Measurements from ENCODE around the gene ASZ1. TPM values are rescaled to one million over a fixed set of nuclear protein-coding genes. Genes with fewer than 3 reads are reported as not detected.

Gene ASZ1
- total RNA-seq, 1 experiment from 2014 or later, result not detected

DNA sequence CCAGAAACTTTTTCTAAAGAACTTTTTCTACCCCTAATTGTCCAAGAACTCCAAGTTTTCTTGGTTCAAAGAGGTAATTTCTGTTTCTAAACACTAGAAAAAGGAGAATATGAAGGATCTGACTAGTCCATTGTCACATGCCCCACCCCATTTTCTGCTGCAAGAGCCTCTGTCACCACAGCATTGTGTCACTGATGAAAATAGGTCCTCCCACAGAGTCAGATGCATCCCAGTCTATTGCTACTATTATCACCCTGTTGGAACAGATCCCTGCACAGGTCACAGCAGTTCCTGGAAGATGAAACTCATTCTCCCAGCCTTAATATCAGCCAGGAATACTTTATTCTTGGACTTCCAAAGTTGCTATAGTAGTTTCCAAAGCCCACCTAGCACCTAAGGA is 45.0 kb upstream of the ASZ1 start (continued):
- TF ChIP-seq, protein P1, sequence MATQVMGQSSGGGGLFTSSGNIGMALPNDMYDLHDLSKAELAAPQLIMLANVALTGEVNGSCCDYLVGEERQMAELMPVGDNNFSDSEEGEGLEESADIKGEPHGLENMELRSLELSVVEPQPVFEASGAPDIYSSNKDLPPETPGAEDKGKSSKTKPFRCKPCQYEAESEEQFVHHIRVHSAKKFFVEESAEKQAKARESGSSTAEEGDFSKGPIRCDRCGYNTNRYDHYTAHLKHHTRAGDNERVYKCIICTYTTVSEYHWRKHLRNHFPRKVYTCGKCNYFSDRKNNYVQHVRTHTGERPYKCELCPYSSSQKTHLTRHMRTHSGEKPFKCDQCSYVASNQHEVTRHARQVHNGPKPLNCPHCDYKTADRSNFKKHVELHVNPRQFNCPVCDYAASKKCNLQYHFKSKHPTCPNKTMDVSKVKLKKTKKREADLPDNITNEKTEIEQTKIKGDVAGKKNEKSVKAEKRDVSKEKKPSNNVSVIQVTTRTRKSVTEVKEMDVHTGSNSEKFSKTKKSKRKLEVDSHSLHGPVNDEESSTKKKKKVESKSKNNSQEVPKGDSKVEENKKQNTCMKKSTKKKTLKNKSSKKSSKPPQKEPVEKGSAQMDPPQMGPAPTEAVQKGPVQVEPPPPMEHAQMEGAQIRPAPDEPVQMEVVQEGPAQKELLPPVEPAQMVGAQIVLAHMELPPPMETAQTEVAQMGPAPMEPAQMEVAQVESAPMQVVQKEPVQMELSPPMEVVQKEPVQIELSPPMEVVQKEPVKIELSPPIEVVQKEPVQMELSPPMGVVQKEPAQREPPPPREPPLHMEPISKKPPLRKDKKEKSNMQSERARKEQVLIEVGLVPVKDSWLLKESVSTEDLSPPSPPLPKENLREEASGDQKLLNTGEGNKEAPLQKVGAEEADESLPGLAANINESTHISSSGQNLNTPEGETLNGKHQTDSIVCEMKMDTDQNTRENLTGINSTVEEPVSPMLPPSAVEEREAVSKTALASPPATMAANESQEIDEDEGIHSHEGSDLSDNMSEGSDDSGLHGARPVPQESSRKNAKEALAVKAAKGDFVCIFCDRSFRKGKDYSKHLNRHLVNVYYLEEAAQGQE (IDR thresholded peaks at IDR 0.05; ENCODE audit: low read depth), result no peak
- TF ChIP-seq SP1 (IDR thresholded peaks at IDR 0.05; ENCODE audit: low read depth), result no peak

DNA sequence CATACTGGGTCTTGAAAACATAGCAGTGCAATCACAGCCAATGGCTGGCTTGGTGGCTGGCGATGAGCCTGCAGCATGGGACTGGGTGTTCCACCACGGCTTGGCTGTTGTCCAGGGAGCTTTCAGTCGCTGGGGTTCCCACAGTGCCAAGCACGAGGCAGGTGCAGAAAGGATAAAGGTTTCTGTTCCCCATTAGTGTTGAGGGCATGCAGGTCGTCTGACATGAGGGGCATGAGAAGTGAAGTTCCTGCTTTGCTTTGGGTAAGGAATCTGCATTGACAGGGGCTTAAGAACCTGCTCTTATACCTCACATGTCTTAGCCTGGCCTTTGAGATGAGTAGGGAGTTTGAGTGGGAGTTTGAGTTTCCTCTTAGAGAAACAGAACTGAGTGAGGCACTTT is 43.5 kb upstream of the ASZ1 start:
- Histone ChIP-seq H3K4me2 (ENCODE audit: low read length) (no peak overlapping the region), H3K9ac (ENCODE audit: low read length) (no peak overlapping the region), H3K27me3 (ENCODE audit: insufficient read depth, low read length) (no peaks in the 10 kb centered on the region), H3K4me3 (replicated peaks in 1 of 2; ENCODE audit: low read depth in 1 of 2, low read length in 2 of 2) (no peak overlapping the region), H4K20me1 (ENCODE audit: insufficient read depth) (no peaks in the 10 kb centered on the region), H3K27ac (ENCODE audit: low read depth, low read length) (no peak overlapping the region), H3K79me2 (ENCODE audit: insufficient read depth, low read length) (no peaks in the 10 kb centered on the region), H2AFZ (ENCODE audit: low read depth, low read length, poor library complexity, severe bottlenecking) (no peak overlapping the region), H3K36me3 (ENCODE audit: control insufficient read depth in 1 of 2, insufficient read depth in 2 of 2, low read length in 2 of 2) (no peaks in the 10 kb centered on the region), H3K4me1 (ENCODE audit: control insufficient read depth in 1 of 2, insufficient read depth in 2 of 2, low read length in 2 of 2) (no peaks in the 10 kb centered on the region), H3K9me2 (ENCODE audit: insufficient read depth) (no peaks in the 10 kb centered on the region), H3K9me3 (ENCODE audit: control insufficient read depth in 1 of 2, insufficient read depth in 1 of 2, low read depth in 1 of 2, low read length in 2 of 2) (no peaks in the 10 kb centered on the region)
- no peak for ATAC-seq
- ChIA-PET POLR2A (no interaction called here), RAD21 (ENCODE audit: low non-redundant PET in 1 of 2, low total read pairs in 2 of 2, uncharacterized antibody in 2 of 2, unreplicated experiment in 2 of 2) (no interaction called here), CTCF (no interaction called here)
- DNase-seq (ENCODE audit: low read depth, low spot score), result no peak
- BruUV-seq (replicated peaks), result no TSS peak
- intact Hi-C loops (cut with micrococcal nuclease), result no loop called here
- TF ChIP-seq YY1 (IDR thresholded peaks at IDR 0.05; ENCODE audit: extremely low read depth, insufficient replicate concordance, low read depth, low read length), result no peak
- TF ChIP-seq CEBPB (IDR thresholded peaks at IDR 0.05; ENCODE audit: low read depth), result no peak
- no peak for TF ChIP-seq SRF (IDR thresholded peaks at IDR 0.05; ENCODE audit: low read depth)
- TF ChIP-seq, protein P2, sequence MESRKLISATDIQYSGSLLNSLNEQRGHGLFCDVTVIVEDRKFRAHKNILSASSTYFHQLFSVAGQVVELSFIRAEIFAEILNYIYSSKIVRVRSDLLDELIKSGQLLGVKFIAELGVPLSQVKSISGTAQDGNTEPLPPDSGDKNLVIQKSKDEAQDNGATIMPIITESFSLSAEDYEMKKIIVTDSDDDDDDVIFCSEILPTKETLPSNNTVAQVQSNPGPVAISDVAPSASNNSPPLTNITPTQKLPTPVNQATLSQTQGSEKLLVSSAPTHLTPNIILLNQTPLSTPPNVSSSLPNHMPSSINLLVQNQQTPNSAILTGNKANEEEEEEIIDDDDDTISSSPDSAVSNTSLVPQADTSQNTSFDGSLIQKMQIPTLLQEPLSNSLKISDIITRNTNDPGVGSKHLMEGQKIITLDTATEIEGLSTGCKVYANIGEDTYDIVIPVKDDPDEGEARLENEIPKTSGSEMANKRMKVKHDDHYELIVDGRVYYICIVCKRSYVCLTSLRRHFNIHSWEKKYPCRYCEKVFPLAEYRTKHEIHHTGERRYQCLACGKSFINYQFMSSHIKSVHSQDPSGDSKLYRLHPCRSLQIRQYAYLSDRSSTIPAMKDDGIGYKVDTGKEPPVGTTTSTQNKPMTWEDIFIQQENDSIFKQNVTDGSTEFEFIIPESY (IDR thresholded peaks at IDR 0.05; ENCODE audit: extremely low read depth, insufficient replicate concordance, low read length), result no peak
- TF ChIP-seq EGR1 (IDR thresholded peaks at IDR 0.05; ENCODE audit: low read depth), result no peak
- no peak for TF ChIP-seq TCF7L2 (IDR thresholded peaks at IDR 0.05; ENCODE audit: borderline replicate concordance, extremely low read depth, insufficient read depth, insufficient read length)
- no peak for TF ChIP-seq CBX3 (IDR thresholded peaks at IDR 0.05; ENCODE audit: low read depth)
- TF ChIP-seq, protein P3, sequence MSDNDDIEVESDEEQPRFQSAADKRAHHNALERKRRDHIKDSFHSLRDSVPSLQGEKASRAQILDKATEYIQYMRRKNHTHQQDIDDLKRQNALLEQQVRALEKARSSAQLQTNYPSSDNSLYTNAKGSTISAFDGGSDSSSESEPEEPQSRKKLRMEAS (IDR thresholded peaks at IDR 0.05), result no peak
- no peak for TF ChIP-seq FOSL1 (IDR thresholded peaks at IDR 0.05; ENCODE audit: low read depth)
- TF ChIP-seq, protein P4, sequence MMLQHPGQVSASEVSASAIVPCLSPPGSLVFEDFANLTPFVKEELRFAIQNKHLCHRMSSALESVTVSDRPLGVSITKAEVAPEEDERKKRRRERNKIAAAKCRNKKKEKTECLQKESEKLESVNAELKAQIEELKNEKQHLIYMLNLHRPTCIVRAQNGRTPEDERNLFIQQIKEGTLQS (IDR thresholded peaks at IDR 0.05), result no peak
- TF ChIP-seq RAD21 (IDR thresholded peaks at IDR 0.05; ENCODE audit: low read depth), result no peak
- no peak for TF ChIP-seq ZFX (IDR thresholded peaks at IDR 0.05)
- no peak for TF ChIP-seq ELF1 (IDR thresholded peaks at IDR 0.05; ENCODE audit: borderline replicate concordance, low read depth)
- TF ChIP-seq POLR2A (IDR thresholded peaks at IDR 0.05; ENCODE audit: borderline replicate concordance, extremely low read depth, insufficient read depth, insufficient read length), result no peak
- TF ChIP-seq, protein P1 (IDR thresholded peaks at IDR 0.05; ENCODE audit: low read depth), result no peak
- no peak for TF ChIP-seq SP1 (IDR thresholded peaks at IDR 0.05; ENCODE audit: low read depth)
- no peak for TF ChIP-seq EZH2 (IDR thresholded peaks at IDR 0.05)
- TF ChIP-seq SIN3A (IDR thresholded peaks at IDR 0.05; ENCODE audit: low read depth), result no peak

All from HCT116 (cell line).